HG02885 (cell line): ENCODE data around the gene COL23A1.
"Not testable (repeated sequence)": the region's sequence is repeated elsewhere in the genome, so short reads cannot be mapped to it uniquely, and the experiment has no call there.

ENCODE experiments used
- ATAC-seq: cut with Tn5 transposase; IDR thresholded peaks from one replicate; pipeline ENCODE4 v1.9.1; 2021; ENCODE audit warnings: mild to moderate bottlenecking; ENCODE audit not compliant: unreplicated experiment, poor library complexity

COL23A1 gene

DNA sequence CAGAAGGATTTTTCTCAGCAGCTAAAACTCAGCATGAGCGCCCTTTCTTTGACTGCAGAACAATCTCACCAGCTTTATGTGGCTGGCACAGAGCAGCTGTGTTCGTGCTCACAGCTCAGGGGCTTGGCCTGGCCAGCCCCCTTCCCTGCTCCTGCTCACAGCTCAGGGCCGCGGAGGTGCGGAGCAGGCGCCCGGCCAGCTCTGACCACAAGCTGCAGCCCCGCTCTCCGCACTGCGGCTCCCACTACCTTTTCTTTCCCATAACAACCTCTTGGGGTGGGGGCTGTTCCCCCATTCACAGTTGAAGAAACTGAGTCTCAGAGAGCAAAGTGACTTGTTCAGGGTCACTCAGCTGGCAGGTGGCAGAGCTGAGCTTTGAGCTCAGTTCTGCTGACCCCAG lies 323.6 kb downstream of the COL23A1 start:
- ATAC-seq, result no peak

- no peak for ATAC-seq
Observed at GRCh38 chr5:178265746-178266145, 324.4 kb downstream of the COL23A1 start.

DNA sequence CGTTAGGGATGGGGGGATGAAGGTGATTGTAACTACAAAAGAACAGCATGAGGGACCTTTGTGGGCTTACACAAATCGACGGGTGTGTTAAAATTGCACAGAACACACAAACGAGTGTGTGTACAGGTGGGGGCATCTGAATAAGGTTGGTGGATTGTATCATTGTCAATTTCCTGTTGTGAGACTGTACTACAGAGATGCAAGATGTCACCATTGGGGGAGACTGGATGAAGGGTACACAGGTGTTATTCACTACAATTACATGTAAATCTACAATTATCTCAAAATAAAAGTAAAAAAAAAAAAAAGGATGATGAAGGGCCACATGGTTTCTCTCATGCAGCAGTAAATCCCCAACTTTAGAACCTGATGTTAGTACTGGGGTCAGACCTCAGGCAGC lies 326.1 kb downstream of the COL23A1 start:
- ATAC-seq, result no peak

DNA sequence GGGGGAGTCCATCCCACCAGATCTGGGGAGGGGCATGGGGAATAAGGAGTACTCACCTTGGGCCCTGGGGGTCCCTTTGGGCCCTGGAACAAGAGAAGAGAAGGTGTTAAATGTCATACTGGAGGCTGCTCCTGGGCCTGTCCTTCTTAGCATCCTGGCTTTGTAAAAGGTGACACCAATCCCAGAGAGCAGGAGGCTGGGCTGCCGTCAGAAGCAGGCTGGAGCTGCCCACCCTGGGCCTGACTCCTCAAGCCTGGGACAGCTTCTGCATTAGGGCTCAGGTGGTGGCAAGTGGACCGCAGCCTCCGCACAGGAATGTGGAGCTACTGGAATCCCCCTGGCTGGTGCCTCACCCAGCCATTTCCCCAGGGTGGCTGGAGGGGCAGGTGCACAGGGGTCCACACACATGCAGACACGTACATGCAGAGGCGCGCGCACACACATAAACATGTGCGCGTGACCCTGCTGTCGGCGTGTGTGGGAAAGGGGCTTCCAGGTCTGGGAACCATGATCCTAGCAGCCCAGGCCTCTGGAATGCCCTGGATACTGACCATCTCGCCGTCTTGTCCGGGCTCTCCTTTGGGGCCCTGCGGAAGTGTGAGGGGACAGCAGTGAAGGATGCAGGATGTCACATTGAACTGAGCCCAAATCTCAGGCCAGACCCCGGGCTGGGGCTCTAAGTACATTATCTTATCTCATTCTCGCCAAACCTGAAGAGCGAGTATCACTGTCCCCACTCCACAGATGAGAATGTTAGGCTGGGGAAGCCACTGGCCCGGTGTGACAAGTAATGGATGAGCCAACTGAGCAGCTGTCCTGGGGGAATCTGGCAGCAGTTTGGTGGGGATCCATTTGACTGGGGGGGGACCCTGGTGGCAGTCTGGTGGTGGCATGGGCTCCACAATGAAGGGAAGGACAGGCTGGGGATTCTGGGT lies 328.3 kb downstream of the COL23A1 start:
- ATAC-seq, result no peak

DNA sequence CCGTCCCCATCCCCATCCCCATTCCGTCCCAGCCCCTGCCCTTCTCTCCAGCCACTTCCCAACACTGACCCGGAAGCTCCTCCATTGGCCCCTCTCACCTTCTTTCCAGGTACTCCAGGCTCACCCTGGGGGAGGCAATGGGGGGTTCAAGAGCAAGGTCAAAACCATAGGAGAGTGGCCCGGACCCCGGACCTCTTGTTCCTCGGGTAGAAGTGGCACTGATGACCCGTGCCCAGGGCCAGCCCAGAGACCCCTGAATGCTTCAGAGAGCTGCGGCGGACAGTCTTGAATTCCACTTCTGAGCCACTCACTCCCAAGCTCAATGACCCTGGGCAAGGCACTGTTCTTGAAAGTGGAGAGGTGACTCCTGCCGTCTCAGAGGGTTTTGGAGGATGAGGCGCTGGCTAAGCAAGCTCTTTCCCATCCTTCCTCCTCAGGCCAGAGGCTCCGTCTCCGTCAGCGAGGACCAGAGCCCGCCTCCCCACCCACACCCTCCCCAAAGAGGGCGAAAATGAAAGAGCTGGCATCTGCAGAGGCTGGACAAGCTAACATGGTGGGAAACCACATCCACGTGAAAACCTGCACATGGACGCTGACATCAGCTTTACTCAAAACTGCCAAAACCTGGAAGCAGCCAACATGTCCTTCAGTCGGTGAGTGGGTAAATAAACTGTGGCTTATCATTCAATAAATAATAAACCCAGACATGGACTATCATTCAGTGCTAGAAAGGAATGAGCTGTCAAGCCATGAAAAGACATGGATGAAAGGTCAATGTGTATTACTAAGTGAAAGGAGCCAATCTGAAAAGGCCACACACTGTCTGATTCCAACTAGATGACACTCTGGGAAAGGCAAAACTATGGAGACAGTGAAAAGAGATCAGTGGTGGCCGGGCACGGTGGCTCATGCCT lies 330.3 kb downstream of the COL23A1 start:
- no peak for ATAC-seq

- ATAC-seq, result no peak
Observed at GRCh38 chr5:178257650-178258049, 332.5 kb downstream of the COL23A1 start.

DNA sequence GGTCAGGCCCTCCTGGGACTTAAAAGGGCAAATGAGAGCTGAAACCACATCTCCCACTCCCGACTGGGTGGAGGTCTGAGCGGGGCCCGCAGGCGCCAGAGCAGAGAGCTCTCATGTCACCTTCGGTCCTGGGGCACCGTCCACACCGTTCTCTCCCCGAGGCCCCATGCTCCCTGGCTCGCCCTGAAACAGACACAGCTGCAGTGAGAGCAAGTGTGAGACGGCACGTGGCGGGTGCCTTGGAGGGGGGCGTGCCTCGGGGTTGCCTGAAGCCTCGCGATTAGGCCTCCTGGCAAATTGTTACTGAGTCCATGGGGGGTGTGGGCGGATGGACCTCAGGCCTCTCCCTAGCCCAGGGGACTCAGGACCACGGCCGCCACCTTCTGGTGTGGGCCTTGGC lies 333.4 kb downstream of the COL23A1 start:
- no peak for ATAC-seq

- ATAC-seq, result not testable (repeated sequence)
Observed at GRCh38 chr5:178253632-178254031, 336.6 kb downstream of the COL23A1 start.

- ATAC-seq, result no peak
Observed at GRCh38 chr5:178252258-178252657, 337.9 kb downstream of the COL23A1 start.

- no peak for ATAC-seq
Observed at GRCh38 chr5:178250263-178250662, 339.9 kb downstream of the COL23A1 start.

- ATAC-seq, result no peak
Observed at GRCh38 chr5:178249191-178249989, 340.8 kb downstream of the COL23A1 start.

DNA sequence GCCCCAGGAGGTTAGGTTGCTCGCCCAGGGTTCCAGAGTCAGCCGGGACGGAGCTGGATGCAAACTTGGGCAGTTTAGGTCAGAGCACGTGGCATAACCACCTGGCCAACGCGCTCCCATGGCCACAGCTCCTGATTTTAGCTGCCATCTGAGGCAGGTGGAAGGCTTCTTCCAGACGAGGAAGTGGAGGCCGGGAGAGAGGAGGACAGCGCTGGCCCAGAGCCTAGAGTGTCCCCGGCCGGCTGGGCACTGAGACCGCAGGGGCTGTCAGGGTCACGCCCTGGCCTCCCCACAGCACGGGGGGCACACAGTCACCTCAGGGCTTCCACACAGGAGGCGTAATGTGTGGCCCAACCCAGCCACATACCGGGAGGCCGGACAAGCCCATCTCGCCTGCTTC lies 341.4 kb downstream of the COL23A1 start:
- ATAC-seq, result no peak

- ATAC-seq, result no peak
Observed at GRCh38 chr5:178247481-178248456, 342.4 kb downstream of the COL23A1 start.

- no peak for ATAC-seq
Observed at GRCh38 chr5:178246624-178247279, 343.4 kb downstream of the COL23A1 start.

DNA sequence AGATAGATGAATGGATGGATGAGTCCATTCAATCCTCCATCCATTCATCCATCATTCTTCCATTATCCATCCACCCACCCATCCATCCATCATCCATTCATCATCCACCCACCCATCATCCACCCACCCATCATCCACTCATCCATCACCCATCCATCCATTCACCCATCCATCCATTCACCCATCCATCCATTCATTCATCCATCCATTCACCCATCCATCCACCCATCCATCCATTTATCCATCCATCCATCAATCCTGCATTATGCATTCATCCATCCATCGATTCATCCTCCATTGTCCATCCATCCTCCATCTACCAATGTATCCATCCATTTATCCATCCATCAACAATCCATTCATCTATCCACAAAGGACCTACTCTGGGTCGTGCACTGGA lies 344.8 kb downstream of the COL23A1 start:
- ATAC-seq, result no peak

GRCh38 chr5:178244576-178244975 lies 345.6 kb downstream of the COL23A1 start:
- no peak for ATAC-seq

GRCh38 chr5:178242416-178242815 lies 347.8 kb downstream of the COL23A1 start:
- ATAC-seq, result no peak

- ATAC-seq, result no peak
Observed at GRCh38 chr5:178241688-178242231, 348.4 kb downstream of the COL23A1 start.
